ENCODE measurements around the gene SUPT20HL1.

- TF ChIP-seq CTCF (IDR thresholded peaks at IDR 0.05) (no peak), POLR2A (IDR thresholded peaks at IDR 0.05; ENCODE audit: low read depth) (no peak), POLR2AphosphoS5 (IDR thresholded peaks at IDR 0.05) (no peak)
These were observed 44.3 kb upstream of the SUPT20HL1 start for GRCh38 chrX:24316111-24316510.
